Body of pancreas (tissue), 4 donors: ENCODE measurements around the gene PALLD.

Experiments used
- CTCF ChIP-seq, 7 experiments: fragments of 450-650 bp in 4 of 7; fragments of 200-600 bp in 3 of 7; sonication (generic) in 3 of 7; IDR thresholded peaks; one replicate each; pipeline ENCODE4 v1.5.1; 2016 to 2019; ENCODE audit warnings: antibody characterized with exemption in 7 of 7
- POLR2A ChIP-seq, 3 donors: fragments of 450-650 bp; IDR thresholded peaks; one replicate each; pipeline ENCODE4 v1.6.1; 2016; ENCODE audit warnings: antibody characterized with exemption in 3 of 3, mild to moderate bottlenecking in 2 of 3

- TF ChIP-seq CTCF (IDR thresholded peaks at IDR 0.05) (no peak), POLR2A (IDR thresholded peaks at IDR 0.05) (no peak)
Observed at GRCh38 chr4:168805341-168805740, 308.5 kb downstream of the PALLD start.
